Mammary microvascular endothelial cell (primary cell): ENCODE results near the gene MUC6. TPM values are rescaled to one million over a fixed set of nuclear protein-coding genes. Genes with fewer than 3 reads are reported as not detected.

Experiments used
- total RNA-seq: library from RNA; depleted of rRNA; stranded (reverse); fragments of >200 nt; gene quantifications from 2 replicates; pipeline ENCODE4 v1.2.3, GENCODE V29; 2015

MUC6 gene, protein sequence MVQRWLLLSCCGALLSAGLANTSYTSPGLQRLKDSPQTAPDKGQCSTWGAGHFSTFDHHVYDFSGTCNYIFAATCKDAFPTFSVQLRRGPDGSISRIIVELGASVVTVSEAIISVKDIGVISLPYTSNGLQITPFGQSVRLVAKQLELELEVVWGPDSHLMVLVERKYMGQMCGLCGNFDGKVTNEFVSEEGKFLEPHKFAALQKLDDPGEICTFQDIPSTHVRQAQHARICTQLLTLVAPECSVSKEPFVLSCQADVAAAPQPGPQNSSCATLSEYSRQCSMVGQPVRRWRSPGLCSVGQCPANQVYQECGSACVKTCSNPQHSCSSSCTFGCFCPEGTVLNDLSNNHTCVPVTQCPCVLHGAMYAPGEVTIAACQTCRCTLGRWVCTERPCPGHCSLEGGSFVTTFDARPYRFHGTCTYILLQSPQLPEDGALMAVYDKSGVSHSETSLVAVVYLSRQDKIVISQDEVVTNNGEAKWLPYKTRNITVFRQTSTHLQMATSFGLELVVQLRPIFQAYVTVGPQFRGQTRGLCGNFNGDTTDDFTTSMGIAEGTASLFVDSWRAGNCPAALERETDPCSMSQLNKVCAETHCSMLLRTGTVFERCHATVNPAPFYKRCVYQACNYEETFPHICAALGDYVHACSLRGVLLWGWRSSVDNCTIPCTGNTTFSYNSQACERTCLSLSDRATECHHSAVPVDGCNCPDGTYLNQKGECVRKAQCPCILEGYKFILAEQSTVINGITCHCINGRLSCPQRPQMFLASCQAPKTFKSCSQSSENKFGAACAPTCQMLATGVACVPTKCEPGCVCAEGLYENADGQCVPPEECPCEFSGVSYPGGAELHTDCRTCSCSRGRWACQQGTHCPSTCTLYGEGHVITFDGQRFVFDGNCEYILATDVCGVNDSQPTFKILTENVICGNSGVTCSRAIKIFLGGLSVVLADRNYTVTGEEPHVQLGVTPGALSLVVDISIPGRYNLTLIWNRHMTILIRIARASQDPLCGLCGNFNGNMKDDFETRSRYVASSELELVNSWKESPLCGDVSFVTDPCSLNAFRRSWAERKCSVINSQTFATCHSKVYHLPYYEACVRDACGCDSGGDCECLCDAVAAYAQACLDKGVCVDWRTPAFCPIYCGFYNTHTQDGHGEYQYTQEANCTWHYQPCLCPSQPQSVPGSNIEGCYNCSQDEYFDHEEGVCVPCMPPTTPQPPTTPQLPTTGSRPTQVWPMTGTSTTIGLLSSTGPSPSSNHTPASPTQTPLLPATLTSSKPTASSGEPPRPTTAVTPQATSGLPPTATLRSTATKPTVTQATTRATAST (N-terminal part only)
- total RNA-seq, result not detected in 2 replicates

DNA sequence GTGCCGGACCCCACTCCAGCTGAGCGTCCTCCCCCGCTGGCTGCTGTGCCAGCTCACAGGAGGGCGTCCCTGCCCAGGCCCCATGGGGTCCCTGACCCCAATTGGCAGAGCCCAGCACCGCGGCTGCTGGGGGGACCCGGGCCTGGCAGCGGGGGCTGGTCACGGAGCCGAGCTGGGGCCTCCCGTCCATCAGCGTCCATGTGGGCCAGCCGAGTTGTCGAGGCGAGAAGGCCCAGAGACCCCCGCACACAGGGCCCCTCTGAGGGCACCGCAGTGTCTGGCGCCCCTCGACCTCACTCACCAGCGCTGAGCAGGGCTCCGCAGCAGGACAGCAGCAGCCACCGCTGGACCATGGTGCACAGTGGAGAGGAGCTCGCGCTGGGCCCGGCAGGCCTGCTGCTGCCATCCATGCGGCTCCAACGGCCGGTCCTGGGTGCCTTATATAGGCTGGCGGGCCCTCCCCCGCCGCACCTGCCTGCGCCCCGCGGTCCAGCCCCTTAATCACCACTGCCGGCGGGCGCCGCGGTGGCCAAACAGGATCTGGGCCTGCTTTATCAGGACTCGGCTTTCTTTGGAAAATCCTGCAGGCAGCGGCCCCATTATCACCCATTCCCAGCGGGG is at the start of gene MUC6:
TSS of gene MUC6 (minus strand) at position 416 of the 621 bp plus-strand sequence. CDS start at position 353, 63 bp downstream.

DNA sequence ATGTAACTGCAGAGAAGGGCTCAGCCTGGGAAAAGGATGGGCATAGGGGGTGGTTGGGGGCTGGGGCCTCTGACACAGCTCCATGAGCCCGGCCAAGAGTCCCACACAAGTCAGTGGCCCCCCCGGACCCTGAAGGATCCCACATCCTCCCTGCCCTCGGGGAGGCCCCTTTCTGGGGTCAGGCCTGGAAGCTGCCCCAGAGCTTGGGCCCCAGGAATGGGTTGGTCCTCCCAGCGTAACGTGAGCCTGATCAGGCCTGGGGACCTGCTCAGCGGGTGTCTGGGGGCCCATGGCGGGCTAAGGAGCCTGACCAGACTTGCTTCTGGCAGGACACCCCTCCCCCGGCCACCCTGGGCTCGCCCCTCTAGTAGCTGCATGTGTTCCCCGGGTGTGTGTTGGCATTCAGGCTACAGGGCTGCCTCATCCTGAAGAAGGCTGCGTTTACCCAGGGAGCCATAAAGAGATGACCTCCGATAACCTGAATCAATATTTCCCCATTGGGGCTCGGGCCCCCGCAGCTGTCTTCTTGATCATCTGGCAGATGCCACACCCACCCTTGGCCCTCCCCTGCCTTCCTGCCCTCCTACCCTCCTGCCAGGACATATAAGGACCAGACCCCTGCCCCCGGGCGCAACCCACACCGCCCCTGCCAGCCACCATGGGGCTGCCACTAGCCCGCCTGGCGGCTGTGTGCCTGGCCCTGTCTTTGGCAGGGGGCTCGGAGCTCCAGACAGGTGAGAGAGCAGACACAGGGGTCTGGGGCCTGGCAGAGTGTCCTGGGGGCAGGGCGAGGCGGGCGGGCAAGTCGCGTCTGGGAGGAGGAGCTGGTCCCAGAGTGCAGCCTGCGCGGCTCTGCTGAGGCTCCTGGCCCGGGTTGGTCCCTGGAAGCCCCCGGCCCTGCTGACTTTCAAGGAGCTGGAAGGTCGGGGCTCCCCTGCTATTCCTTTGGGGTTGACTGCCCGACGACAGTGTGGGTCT is 38.0 kb upstream of the MUC6 start, which contains the start of gene MUC2:
TSS of gene MUC2 (plus strand) at position 631 of the 978 bp plus-strand sequence.

Other genes with a start within 250 kb of the MUC6 start
- 0.20 and 0.40 TPM in 2 replicates for gene CEND1, start 246.6 kb downstream of the MUC6 start, total RNA-seq
- gene SLC25A22, start 238.4 kb downstream of the MUC6 start, total RNA-seq, result 21.7 and 24.1 TPM in 2 replicates
- 17.9 and 21.1 TPM in 2 replicates for gene PIDD1, start 231.5 kb downstream of the MUC6 start, total RNA-seq
- 814 and 920 TPM in 2 replicates for gene RPLP2, start 226.8 kb downstream of the MUC6 start, total RNA-seq
- 20.4 and 22.6 TPM in 2 replicates for gene PNPLA2, start 217.8 kb downstream of the MUC6 start, total RNA-seq
- gene CRACR2B, start 208.8 kb downstream of the MUC6 start, total RNA-seq, result 9.5 and 12.1 TPM in 2 replicates
- gene CD151, start 203.8 kb downstream of the MUC6 start, total RNA-seq, result 660 and 700 TPM in 2 replicates
- 191 and 317 TPM in 2 replicates for gene POLR2L, start 194.2 kb downstream of the MUC6 start, total RNA-seq
- gene TSPAN4, start 193.9 kb downstream of the MUC6 start, total RNA-seq, result 217 and 240 TPM in 2 replicates
- 58.0 and 96.3 TPM in 2 replicates for gene CHID1, start 125.9 kb downstream of the MUC6 start, total RNA-seq
- gene AP2A2, start 110.8 kb downstream of the MUC6 start, total RNA-seq, result 41.4 and 46.4 TPM in 2 replicates
- gene MUC2, start 38.2 kb upstream of the MUC6 start, total RNA-seq, result not detected in 2 replicates
- gene MUC5AC, start 121.2 kb upstream of the MUC6 start, total RNA-seq, result not detected in 2 replicates
- not detected in 2 replicates for gene MUC5B, start 186.3 kb upstream of the MUC6 start, total RNA-seq